ENCODE measurements around the gene ZNF416. TPM values are rescaled to one million over a fixed set of nuclear protein-coding genes. Genes with fewer than 3 reads are reported as not detected.

Gene ZNF416
- polyA plus RNA-seq, 1 of the 3 experiments (the other 2 are of a cell fraction): 2.0 TPM

DNA sequence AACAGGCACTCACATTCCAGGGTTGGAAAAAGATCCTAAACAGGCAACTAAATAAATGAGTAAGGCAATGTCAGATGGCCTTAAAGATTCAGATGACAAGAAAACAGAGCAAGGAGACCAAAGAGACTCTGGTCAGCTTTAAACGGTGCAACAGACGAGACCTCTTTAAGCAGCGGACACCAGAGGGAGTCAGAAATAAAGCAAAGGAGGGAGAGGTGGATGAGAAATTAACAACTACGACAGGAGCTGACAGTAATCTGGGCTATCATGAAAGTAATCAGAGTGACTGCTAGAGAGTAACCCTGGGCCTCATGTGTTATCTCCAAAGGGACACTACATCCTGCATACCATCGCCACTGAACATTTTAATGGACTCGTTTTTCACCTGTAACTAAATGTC is 20.2 kb downstream of the ZNF416 start (continued):
- no peak for TF ChIP-seq SIN3A (IDR thresholded peaks at IDR 0.05; ENCODE audit: borderline replicate concordance, low read depth, low read length)
- TF ChIP-seq CHD2 (IDR thresholded peaks at IDR 0.05; ENCODE audit: low read length, partially characterized antibody): no peak
- TF ChIP-seq, protein P1, sequence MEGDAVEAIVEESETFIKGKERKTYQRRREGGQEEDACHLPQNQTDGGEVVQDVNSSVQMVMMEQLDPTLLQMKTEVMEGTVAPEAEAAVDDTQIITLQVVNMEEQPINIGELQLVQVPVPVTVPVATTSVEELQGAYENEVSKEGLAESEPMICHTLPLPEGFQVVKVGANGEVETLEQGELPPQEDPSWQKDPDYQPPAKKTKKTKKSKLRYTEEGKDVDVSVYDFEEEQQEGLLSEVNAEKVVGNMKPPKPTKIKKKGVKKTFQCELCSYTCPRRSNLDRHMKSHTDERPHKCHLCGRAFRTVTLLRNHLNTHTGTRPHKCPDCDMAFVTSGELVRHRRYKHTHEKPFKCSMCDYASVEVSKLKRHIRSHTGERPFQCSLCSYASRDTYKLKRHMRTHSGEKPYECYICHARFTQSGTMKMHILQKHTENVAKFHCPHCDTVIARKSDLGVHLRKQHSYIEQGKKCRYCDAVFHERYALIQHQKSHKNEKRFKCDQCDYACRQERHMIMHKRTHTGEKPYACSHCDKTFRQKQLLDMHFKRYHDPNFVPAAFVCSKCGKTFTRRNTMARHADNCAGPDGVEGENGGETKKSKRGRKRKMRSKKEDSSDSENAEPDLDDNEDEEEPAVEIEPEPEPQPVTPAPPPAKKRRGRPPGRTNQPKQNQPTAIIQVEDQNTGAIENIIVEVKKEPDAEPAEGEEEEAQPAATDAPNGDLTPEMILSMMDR (IDR thresholded peaks at IDR 0.05): no peak

DNA sequence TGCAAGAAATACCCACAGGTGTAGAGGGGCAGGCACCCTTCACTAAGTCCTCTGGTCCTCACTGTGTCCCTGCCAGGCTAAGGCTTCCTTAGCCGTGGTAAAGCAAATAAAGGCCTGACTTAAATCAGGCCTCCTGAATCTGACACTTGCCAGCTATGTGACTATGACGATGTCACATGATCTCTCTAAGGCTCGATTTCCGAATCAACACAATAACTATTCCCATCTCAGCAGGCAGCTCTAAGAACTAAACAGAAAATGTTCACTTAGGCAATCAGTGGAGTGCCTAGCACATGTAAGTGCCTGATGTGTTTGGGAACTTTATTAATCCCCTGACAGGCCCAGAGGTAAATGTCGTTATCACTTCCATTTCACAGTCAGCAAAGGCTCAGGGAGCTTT is 21.1 kb downstream of the ZNF416 start:
- CTCF ChIA-PET: no interaction called here
- Histone ChIP-seq H3K9me2 (no peaks in the 10 kb centered on the region), H3K9ac (no peak overlapping the region), H3K27me3 (ENCODE audit: insufficient read depth) (no peaks in the 10 kb centered on the region), H3K79me2 (ENCODE audit: insufficient read depth) (peaks cover 33% of the 10 kb centered on the region), H2AFZ (ENCODE audit: low read depth) (no peak overlapping the region), H3K27ac (ENCODE audit: low read depth in 2 of 2, low read length in 1 of 2) (no peak overlapping the region), H3K9me3 (peaks cover 7% of the 10 kb centered on the region; the same call in 1 of the 2 replicates), H3K4me2 (no peak overlapping the region), H4K20me1 (ENCODE audit: insufficient read depth) (no peaks in the 10 kb centered on the region), H3K4me3 (ENCODE audit: low read depth in 2 of 2, low read length in 1 of 2) (peak overlapping the region in 1 of 2 experiments; percentile 97; a peak in 1 of 4 replicates), H3K36me3 (replicated peaks in 1 of 2; ENCODE audit: control insufficient read depth in 1 of 2, insufficient read depth in 2 of 2, low read length in 1 of 2) (peaks cover 24 to 38% of the 10 kb centered on the region in 2 experiments), H3K4me1 (ENCODE audit: control insufficient read depth in 1 of 2, insufficient read depth in 2 of 2, low read depth in 1 of 2, low read length in 1 of 2) (peaks cover 0 to 8% of the 10 kb centered on the region in 2 experiments; a peak in 2 of 4 replicates), H3F3A (replicated peaks; ENCODE audit: insufficient read depth) (no peaks in the 10 kb centered on the region)
- POLR2A ChIA-PET: no interaction called here
- no peak for TF ChIP-seq MEF2A (IDR thresholded peaks at IDR 0.05; ENCODE audit: borderline replicate concordance, low read depth)
- TF ChIP-seq, protein P2, sequence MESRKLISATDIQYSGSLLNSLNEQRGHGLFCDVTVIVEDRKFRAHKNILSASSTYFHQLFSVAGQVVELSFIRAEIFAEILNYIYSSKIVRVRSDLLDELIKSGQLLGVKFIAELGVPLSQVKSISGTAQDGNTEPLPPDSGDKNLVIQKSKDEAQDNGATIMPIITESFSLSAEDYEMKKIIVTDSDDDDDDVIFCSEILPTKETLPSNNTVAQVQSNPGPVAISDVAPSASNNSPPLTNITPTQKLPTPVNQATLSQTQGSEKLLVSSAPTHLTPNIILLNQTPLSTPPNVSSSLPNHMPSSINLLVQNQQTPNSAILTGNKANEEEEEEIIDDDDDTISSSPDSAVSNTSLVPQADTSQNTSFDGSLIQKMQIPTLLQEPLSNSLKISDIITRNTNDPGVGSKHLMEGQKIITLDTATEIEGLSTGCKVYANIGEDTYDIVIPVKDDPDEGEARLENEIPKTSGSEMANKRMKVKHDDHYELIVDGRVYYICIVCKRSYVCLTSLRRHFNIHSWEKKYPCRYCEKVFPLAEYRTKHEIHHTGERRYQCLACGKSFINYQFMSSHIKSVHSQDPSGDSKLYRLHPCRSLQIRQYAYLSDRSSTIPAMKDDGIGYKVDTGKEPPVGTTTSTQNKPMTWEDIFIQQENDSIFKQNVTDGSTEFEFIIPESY (IDR thresholded peaks at IDR 0.05; ENCODE audit: borderline replicate concordance, low read depth): no peak
- TF ChIP-seq RXRA (IDR thresholded peaks at IDR 0.05; ENCODE audit: borderline replicate concordance, low read depth): no peak
- TF ChIP-seq FOXJ3 (CRISPR knock-in tag; IDR thresholded peaks at IDR 0.05): no peak
- TF ChIP-seq, protein P1 (IDR thresholded peaks at IDR 0.05): no peak
- TF ChIP-seq, protein P3, sequence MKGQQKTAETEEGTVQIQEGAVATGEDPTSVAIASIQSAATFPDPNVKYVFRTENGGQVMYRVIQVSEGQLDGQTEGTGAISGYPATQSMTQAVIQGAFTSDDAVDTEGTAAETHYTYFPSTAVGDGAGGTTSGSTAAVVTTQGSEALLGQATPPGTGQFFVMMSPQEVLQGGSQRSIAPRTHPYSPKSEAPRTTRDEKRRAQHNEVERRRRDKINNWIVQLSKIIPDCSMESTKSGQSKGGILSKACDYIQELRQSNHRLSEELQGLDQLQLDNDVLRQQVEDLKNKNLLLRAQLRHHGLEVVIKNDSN (IDR thresholded peaks at IDR 0.05; ENCODE audit: borderline replicate concordance, low read depth): no peak
- no peak for TF ChIP-seq EP300 (IDR thresholded peaks at IDR 0.05; ENCODE audit: borderline replicate concordance in 1 of 2, low read depth in 1 of 2, low read length in 1 of 2)
- no peak for TF ChIP-seq POLR2AphosphoS5 (IDR thresholded peaks at IDR 0.05; ENCODE audit: low read depth, low read length)
- TF ChIP-seq CHD2 (IDR thresholded peaks at IDR 0.05; ENCODE audit: low read length, partially characterized antibody): no peak
- no peak for TF ChIP-seq TCF12 (IDR thresholded peaks at IDR 0.05)
- TF ChIP-seq GABPA (IDR thresholded peaks at IDR 0.05; ENCODE audit: low read depth): no peak
- WGBS (ENCODE audit: low lambda C conversion rate): 84% methylated on average over 5 of the region's 5 CpGs
- no peak for DNase-seq

Data from SK-N-SH (cell line).